Esophagus muscularis mucosa (tissue), 4 donors: Measurements from ENCODE around the gene LARP4B. TPM values are rescaled to one million over a fixed set of nuclear protein-coding genes. Genes with fewer than 3 reads are reported as not detected.
"Not testable (repeated sequence)": the region's sequence is repeated elsewhere in the genome, so short reads cannot be mapped to it uniquely, and the experiment has no call there.

Source experiments
- DNase-seq: peaks from one replicate; pipeline ENCODE4 v3.0.0-alpha.2; 2017; ENCODE audit errors: extremely low spot score
- H3K27ac ChIP-seq, 4 donors: fragments of 200-600 bp; sonication (generic); replicated peaks in 1 of 4; 1 replicate in 3 of 4; 2 replicates in 1 of 4; pipeline ENCODE4 v1.5.1; 2016 to 2019; ENCODE audit warnings: mild to moderate bottlenecking in 1 of 4
- H3K27me3 ChIP-seq, 4 donors: fragments of 200-600 bp; sonication (generic); one replicate each; pipeline versions ENCODE4 v1.5.1 to v1.6.0; 2016 to 2019
- H3K36me3 ChIP-seq, 4 donors: fragments of 200-600 bp; sonication (generic); one replicate each; pipeline ENCODE4 v1.5.1; 2016 to 2019
- H3K4me1 ChIP-seq, 4 donors: fragments of 200-600 bp; sonication (generic); one replicate each; pipeline ENCODE4 v1.5.1; 2016 to 2019
- H3K4me3 ChIP-seq, 4 donors: fragments of 200-600 bp; sonication (generic); 1 replicate in 2 of 4; 2 replicates in 2 of 4; pipeline ENCODE4 v1.5.1; 2016 to 2019; ENCODE audit warnings: mild to moderate bottlenecking in 4 of 4, moderate library complexity in 1 of 4
- H3K9me3 ChIP-seq, 4 donors: fragments of 200-600 bp; sonication (generic); 1 replicate in 3 of 4; 2 replicates in 1 of 4; pipeline ENCODE4 v1.5.1; 2016 to 2019
- EP300 ChIP-seq: sonication (generic); formaldehyde crosslinking; IDR thresholded peaks from one replicate; pipeline ENCODE4 v1.6.1; 2017; ENCODE audit warnings: antibody characterized with exemption
- POLR2A ChIP-seq: fragments of 450-650 bp; IDR thresholded peaks from one replicate; pipeline ENCODE4 v1.6.1; 2017; ENCODE audit warnings: antibody characterized with exemption, moderate library complexity, mild to moderate bottlenecking, low read depth
- POLR2AphosphoS5 ChIP-seq, 2 donors: sonication (generic); formaldehyde crosslinking; IDR thresholded peaks; one replicate each; pipeline ENCODE4 v1.6.1; 2017; ENCODE audit warnings: antibody characterized with exemption in 2 of 2
- WGBS: methylation state at CpG from one replicate; pipeline ENCODE4 v1.1.5; 2018; 5-methylcytosine and 5-hydroxymethylcytosine counted together
- intact Hi-C: fragments of 100-400 bp; cut with DNase I; formaldehyde crosslinking; loops from one replicate; pipeline ENCODE4 v1.15.1; 2023
- total RNA-seq, 4 donors: library from RNA; depleted of rRNA; stranded (reverse); fragments of >200 nt; gene quantifications; one replicate each; pipeline versions ENCODE4 v1.1.0 to v1.2.1, GENCODE V29; 2016
- TF ChIP-seq, protein P1 (sequence below), 3 experiments: fragments of 200-600 bp in 2 of 3; fragments of 450-650 bp in 1 of 3; sonication (generic) in 2 of 3; IDR thresholded peaks; one replicate each; pipeline ENCODE4 v1.5.1; 2017 to 2019; ENCODE audit warnings: antibody characterized with exemption in 3 of 3, mild to moderate bottlenecking in 2 of 3, moderate library complexity in 1 of 3

The LARP4B gene
- total RNA-seq, 4 donors from 2014 or later, result 35.6 to 43.1 (median 38.2) TPM

GRCh38 chr10:773562-774161, 157.8 kb downstream of the LARP4B start:
- no peak for DNase-seq
- no peaks in the 10 kb centered on the region for H3K27me3 ChIP-seq
- 89% methylated on average over 19 of the region's 27 CpGs for WGBS

DNA sequence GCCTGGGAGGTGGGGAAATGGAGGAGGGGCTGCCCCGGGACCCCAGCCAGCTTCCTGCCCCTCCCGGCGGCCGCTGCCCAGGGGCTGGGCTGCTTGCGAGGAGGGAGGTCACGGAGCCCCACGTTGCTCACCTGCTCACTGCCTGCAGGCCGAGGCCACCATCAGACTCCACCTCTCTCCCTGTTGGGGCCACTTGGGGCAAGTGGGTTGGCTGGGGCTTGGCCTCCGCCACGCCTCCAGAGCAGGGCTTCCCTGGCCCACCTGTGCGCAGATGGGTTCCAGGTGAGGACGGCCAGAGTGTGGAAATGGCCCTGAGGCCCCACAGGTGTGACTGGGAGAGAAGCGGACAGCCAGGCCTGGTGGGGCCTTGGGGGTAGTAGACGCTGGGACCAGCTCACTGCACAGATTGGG, 159.3 kb downstream of the LARP4B start:
- Histone ChIP-seq H3K27me3 (no peaks in the 10 kb centered on the region), H3K4me1 (peaks cover 0 to 11% (median 9%) of the 10 kb centered on the region in 4 donors), H3K27ac (no peak overlapping the region), H3K9me3 (peaks cover 0 to 9% (median 6%) of the 10 kb centered on the region in 4 donors), H3K4me3 (no peak overlapping the region), H3K36me3 (no peaks in the 10 kb centered on the region)
- WGBS, result 71% methylated on average over 7 of the region's 14 CpGs
- peak; percentile 86 for DNase-seq
- intact Hi-C loops, result no loop called here
- TF ChIP-seq EP300 (no peak), POLR2A (no peak), POLR2AphosphoS5 (IDR thresholded peaks at IDR 0.05) (no peak)
- TF ChIP-seq, protein P1, sequence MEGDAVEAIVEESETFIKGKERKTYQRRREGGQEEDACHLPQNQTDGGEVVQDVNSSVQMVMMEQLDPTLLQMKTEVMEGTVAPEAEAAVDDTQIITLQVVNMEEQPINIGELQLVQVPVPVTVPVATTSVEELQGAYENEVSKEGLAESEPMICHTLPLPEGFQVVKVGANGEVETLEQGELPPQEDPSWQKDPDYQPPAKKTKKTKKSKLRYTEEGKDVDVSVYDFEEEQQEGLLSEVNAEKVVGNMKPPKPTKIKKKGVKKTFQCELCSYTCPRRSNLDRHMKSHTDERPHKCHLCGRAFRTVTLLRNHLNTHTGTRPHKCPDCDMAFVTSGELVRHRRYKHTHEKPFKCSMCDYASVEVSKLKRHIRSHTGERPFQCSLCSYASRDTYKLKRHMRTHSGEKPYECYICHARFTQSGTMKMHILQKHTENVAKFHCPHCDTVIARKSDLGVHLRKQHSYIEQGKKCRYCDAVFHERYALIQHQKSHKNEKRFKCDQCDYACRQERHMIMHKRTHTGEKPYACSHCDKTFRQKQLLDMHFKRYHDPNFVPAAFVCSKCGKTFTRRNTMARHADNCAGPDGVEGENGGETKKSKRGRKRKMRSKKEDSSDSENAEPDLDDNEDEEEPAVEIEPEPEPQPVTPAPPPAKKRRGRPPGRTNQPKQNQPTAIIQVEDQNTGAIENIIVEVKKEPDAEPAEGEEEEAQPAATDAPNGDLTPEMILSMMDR (IDR thresholded peaks at IDR 0.05), result no peak

More at GRCh38 chr10:773562-774161, 157.8 kb downstream of the LARP4B start:
- no peaks in the 10 kb centered on the region for H3K9me3 ChIP-seq
- H3K4me1 ChIP-seq, result peaks cover 0 to 11% (median 9%) of the 10 kb centered on the region in 4 donors
- H3K36me3 ChIP-seq, result no peaks in the 10 kb centered on the region
- H3K4me3 ChIP-seq, result no peak overlapping the region
- no peak overlapping the region for H3K27ac ChIP-seq
- TF ChIP-seq EP300, result no peak
- no peak for TF ChIP-seq POLR2AphosphoS5 (IDR thresholded peaks at IDR 0.05)
- TF ChIP-seq, protein P1 (IDR thresholded peaks at IDR 0.05), result no peak
- TF ChIP-seq POLR2A, result no peak
- intact Hi-C loops, result no loop called here

DNA sequence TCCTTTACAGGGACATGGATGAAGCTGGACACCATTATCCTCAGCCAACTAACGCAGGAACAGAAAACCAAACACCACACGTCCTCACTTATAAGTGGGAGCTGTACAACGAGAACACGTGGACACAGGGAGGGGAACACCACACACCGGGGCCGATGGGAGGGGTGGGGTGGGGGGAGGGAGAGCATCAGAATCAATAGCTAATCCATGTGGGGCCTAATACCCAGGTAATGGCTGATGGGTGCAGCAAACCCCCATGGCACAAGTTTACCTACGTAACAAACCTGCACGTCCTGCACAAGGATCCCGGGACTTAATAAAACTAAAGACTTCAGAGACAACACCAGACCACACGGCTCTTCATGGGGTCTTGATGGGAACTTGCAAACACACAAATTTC, 159.9 kb downstream of the LARP4B start:
- Histone ChIP-seq H3K36me3 (no peaks in the 10 kb centered on the region), H3K9me3 (peaks cover 0 to 12% (median 6%) of the 10 kb centered on the region in 4 donors), H3K27me3 (no peaks in the 10 kb centered on the region), H3K27ac (no peak overlapping the region), H3K4me3 (no peak overlapping the region), H3K4me1 (peaks cover 0 to 11% (median 9%) of the 10 kb centered on the region in 4 donors)
- 89% methylated on average over 10 of the region's 10 CpGs for WGBS
- TF ChIP-seq, protein P1 (IDR thresholded peaks at IDR 0.05), result no peak
- TF ChIP-seq POLR2AphosphoS5 (IDR thresholded peaks at IDR 0.05) (no peak), POLR2A (no peak), EP300 (no peak)
- intact Hi-C loops, result no loop called here
- peak; percentile 89 for DNase-seq

- no peaks in the 10 kb centered on the region for H3K36me3 ChIP-seq
- peak; percentile 86 for DNase-seq
- TF ChIP-seq POLR2A, result no peak
- TF ChIP-seq, protein P1 (IDR thresholded peaks at IDR 0.05), result no peak
- TF ChIP-seq POLR2AphosphoS5 (IDR thresholded peaks at IDR 0.05), result no peak
- no peak for TF ChIP-seq EP300
- 94% methylated on average over 15 of the region's 15 CpGs for WGBS
- H3K9me3 ChIP-seq, result peaks cover 0 to 12% (median 6%) of the 10 kb centered on the region in 4 donors
- no peaks in the 10 kb centered on the region for H3K27me3 ChIP-seq
- H3K27ac ChIP-seq, result no peak overlapping the region
- intact Hi-C loops, result no loop called here
- no peak overlapping the region for H3K4me3 ChIP-seq
- peaks cover 0 to 11% (median 9%) of the 10 kb centered on the region in 4 donors for H3K4me1 ChIP-seq
Measured at GRCh38 chr10:770975-771374, 160.5 kb downstream of the LARP4B start.

DNA sequence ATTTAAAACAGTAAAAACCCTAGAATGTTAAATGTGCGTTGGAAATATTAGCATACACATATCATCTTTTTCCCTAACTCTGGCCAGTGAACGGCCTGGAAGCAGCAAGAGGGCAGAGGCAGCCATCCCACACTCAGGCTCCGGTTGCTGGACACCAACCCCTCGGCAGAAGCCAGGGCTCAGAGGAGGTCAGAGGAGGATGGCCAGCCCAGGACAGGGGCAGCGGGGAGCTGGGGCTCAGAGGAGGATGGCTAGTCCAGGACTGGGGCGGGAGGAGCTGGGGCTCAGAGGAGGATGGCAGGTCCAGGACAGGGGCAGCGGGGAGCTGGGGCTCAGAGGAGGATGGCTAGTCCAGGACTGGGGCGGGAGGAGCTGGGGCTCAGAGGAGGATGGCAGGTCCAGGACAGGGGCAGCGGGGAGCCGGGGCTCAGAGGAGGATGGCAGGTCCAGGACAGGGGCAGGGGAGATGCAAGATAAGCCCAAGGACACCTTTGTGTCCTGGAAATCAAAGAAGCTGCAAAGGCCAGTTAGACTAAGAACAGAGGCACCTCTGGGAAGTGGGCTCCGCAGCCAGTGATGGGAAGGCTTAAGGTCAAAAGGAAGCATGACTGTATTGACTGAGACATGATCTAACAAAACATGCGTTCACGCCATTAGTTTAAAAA, 161.3 kb downstream of the LARP4B start:
- H3K4me3 ChIP-seq, DNase-seq, intact Hi-C loops, H3K27ac ChIP-seq, H3K27me3 ChIP-seq, H3K4me1 ChIP-seq, H3K36me3 ChIP-seq: not testable (repeated sequence)
- WGBS, result 95% methylated on average over 13 of the region's 13 CpGs
- H3K9me3 ChIP-seq, result peaks cover 0 to 12% (median 6%) of the 10 kb centered on the region in 4 donors
